Hindlimb muscle (tissue), 1 donor: Measurements from ENCODE around the gene EDA. TPM values are rescaled to one million over a fixed set of nuclear protein-coding genes. Genes with fewer than 3 reads are reported as not detected.

Experiments used
- DNase-seq: peaks from one replicate; pipeline ENCODE4 v3.0.0-alpha.2; 2013
- polyA plus RNA-seq: library from polyadenylated mRNA; unstranded; fragments of 120-200 nt; gene quantifications from one replicate; pipeline ENCODE4 v1.2.1, GENCODE V29; 2013; ENCODE audit not compliant: insufficient read length

Gene EDA
- polyA plus RNA-seq, 1 donor = 20.7 TPM

DNA sequence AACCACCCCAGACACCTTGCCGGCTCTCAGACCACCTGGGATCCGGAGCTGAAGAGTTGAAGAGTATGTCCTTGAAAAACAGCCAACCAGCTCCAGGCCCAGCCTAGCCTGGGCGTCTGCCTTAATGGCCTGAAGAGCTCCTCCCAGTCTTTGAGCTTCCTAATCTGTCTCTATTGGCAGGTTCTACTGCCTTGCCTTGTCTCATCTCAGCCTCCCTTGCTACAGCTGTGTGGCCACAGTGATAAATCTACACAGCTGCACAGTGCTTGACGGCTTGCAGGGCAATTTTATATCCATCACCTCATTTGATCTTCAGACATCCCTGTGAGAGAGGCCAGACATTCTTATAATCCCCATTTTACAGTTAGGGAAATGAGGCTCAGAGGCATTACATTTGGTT is 413.9 kb downstream of the EDA start:
- DNase-seq = no peak

GRCh38 chrX:70030301-70030767 is 414.4 kb downstream of the EDA start:
- DNase-seq = peak; percentile 46

DNA sequence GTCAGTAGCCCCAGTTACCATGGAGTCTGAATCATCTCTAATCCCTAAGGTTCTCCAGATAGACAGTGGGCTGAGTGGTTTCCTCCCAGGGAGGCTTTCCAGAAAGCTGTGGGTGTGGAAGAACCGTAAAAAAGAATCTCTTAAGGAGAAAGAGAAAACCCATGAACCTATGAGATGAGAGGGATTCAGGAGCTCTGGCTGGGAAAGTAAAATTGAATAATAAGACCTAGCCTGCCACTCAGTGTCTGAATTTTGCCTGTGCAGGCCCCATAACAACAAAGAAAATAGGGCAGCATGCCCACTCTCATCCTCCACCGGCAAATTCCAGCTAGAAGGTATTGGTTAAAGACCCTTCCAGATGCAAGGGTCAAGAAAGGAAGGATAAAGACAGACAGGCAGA is 416.9 kb downstream of the EDA start:
- DNase-seq = no peak

DNA sequence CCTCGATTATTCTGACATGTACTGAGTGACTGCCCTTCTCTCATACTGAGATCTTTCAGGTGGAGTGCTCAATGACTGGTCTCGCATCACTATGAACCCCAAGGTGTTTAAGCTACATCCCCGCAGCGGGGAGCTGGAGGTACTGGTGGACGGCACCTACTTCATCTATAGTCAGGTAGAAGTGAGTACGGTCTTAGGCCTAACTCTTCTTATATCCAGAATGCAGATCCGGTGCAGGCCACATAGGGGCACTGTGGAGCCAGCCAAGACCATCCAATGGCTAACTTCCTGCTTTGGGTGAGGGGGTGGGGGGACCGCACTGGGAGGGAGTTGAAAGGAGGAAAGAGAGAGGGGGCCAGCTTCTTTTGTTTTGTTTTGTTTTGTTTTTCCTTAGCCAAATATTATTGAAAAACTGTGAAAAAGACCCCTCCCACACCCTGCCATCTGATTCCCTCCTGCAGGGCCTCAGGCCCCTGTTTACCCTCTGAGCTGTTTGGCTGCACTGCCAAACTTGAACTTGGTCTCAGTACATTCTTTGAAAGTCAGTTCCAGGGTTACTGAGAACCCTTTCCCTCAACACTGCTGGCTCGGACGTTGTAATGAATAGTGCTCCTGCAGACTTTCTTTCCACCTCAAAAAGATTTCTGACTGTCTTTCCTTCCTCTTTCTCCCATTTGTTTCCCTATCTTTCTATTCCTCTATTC is 417.6 kb downstream of the EDA start:
- DNase-seq = no peak

DNA sequence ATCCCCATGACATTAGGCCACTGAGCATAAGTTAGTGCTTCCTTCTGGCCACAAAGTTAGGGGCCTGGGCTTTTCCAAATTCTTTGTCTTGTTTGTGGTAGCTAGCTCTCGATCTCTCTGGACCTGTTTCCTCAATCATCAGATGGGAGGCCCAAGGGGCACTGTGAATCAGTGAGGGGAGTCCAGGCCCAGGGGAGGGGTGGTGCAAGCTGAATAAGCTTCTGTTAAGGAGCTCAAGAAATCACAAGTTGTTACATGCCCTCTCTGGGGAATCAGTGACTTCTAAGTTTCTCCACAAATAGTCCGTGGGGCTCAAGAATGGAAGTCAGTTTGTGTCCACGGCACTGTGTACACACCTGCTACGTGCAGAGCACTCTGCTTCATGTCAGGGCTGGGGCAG is 418.7 kb downstream of the EDA start:
- DNase-seq = no peak

- no peak for DNase-seq
Observed at GRCh38 chrX:70038515-70038914, 422.6 kb downstream of the EDA start.

GRCh38 chrX:70038951-70039350 is 423.0 kb downstream of the EDA start:
- DNase-seq = no peak

- DNase-seq = no peak
Observed at GRCh38 chrX:70039758-70040157, 423.8 kb downstream of the EDA start.

GRCh38 chrX:70041993-70042392 is 426.1 kb downstream of the EDA start:
- DNase-seq = no peak

DNA sequence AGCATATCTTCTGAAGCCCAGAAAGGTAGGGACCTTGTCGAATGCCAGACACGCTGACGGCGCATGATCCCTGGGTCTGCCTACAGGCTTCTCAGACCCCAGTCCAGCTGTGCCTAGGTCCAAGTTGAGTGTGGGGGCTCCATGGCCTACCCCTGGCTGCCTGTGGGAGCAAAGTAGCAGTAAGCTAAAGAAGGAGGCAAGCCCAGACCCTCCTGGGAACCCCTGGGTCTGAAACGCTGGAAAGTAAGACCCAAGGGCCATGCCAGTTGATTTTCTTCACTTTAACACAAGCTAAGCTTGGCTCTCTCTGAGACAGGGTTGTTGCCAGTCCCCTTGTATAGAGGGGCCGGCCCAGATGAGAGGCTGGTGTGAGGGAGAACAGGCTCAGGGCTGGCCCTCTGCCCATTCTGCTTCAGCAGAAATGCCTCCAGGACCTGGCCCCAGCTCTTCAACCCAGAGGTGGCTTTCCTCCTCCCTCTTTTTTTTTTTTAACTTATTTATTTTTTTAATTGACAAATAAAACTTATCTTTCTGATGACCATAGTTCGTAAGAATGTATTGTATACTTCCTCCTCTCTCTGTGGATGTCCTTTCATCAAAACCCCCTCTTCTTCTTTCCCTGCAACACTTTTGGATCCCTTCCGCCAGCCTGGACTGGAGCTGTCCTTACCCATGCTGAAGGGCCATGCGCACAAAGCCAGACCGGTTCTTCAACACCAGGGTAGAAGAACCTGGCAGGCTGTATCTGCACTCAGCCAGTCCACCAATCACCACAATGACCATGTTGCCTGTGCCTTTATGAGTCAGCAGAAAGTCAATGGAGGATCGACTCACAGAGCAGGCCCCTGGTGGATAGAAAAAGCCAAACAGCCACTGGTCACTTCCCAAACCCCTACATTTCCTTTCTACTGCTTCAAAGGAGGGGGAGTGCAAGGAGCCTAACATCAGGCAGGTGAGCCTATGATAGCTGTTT is 426.8 kb downstream of the EDA start:
- DNase-seq = no peak

DNA sequence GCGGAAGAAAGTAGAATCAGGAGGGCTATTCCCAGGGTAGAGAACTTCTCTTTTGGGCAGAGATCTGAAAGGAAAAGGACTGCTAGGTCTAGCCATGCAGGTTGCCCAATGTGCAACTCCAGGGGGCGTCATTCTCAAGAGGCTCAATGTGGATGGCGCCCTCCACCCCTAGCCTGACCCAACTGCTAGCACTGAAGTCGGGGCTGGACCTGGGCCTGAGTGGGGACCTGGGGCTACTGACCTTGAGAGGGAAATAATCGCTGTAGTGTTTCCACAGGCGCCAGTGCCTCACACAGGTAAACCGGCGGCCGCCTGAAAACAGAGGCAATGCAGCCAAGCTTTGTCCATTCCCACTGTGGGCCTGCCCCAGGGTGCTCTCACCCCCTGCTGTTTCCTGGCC is 427.8 kb downstream of the EDA start:
- DNase-seq = no peak

GRCh38 chrX:70044541-70045245 is 428.8 kb downstream of the EDA start:
- no peak for DNase-seq

- no peak for DNase-seq
Observed at GRCh38 chrX:70046978-70047377, 431.1 kb downstream of the EDA start.

GRCh38 chrX:70049406-70049805 is 433.5 kb downstream of the EDA start:
- DNase-seq = no peak

DNA sequence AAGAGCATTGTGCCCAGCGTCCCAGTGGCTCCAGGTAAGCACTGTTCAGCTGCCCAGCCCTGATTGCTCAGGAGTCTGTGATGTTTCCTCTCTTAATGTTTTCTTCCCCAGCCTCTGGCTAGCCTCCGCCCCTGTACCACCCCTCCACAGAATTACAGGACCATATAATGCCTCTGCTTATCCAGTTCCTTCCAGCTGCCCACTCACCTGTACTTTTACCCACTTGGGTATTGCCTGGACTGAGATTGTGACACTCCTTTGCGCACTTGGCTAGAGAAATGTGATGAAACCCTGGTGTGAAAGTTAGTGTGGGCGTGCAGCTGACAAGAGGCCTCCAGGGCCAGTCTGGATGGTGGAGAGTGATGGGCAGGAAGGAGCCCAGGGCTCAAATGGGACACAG is 434.0 kb downstream of the EDA start, which contains the start of gene AWAT2:
Gene AWAT2, minus strand, starts transcription at position 14 of the 400 bp plus-strand sequence. Its CDS starts 6 bp downstream, at position 8.
- no peak for DNase-seq

GRCh38 chrX:70052895-70053615 is 437.1 kb downstream of the EDA start:
- no peak for DNase-seq

DNA sequence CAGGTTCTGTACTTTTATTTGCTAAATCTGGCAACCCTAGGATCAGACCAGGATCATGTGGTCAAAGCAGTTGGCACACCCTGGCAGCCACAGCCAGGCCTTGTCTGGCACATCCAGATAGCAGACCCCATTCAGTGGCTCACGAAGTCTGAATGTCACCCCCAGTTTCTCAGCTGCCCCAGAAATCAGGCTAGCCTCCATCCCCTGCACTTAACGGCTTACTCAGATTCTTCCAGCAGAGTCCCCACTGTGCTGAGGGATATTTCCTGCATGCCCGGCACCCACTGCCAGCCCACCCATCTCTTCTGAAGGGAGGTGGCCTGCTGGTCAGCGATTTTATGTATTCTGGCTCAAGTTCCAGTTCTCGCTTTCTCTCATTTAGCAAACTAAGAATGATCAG is 438.5 kb downstream of the EDA start:
- DNase-seq = no peak

- DNase-seq = no peak
Observed at GRCh38 chrX:70062076-70062475, 446.2 kb downstream of the EDA start, which contains the start of gene OTUD6A. Gene OTUD6A (plus strand): TSS chrX:70062457. CDS start chrX:70062525, 68 bp downstream.

- DNase-seq = no peak
Observed at GRCh38 chrX:70062961-70063550, 447.1 kb downstream of the EDA start.

- DNase-seq = no peak
Observed at GRCh38 chrX:70066646-70067045, 450.7 kb downstream of the EDA start.

DNA sequence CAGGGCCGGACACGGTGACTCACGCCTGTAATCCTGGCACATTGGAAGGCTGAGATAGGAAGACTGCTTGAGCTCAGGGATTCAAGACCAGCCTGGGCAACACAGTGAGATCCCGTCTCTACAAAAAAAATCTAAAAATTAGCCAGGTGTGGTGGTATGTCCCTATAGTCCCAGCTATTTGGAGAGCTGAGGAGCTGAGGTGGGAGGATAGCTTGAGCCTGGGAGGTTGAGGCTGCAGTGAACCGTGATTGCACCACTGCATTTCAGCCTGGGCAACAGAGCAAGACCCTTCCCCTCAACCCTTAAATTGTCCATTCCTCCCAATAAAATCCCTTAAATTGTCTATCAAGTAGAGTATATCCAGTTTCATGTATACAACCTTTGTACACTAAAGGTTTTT is 463.4 kb downstream of the EDA start:
- DNase-seq = no peak

GRCh38 chrX:70079870-70080269 is 464.0 kb downstream of the EDA start:
- DNase-seq = no peak
